ENCODE measurements around the gene PCDHB12.
"Not testable (repeated sequence)": the region's sequence is repeated elsewhere in the genome, so short reads cannot be mapped to it uniquely, and the experiment has no call there.

Gene PCDHB12

DNA sequence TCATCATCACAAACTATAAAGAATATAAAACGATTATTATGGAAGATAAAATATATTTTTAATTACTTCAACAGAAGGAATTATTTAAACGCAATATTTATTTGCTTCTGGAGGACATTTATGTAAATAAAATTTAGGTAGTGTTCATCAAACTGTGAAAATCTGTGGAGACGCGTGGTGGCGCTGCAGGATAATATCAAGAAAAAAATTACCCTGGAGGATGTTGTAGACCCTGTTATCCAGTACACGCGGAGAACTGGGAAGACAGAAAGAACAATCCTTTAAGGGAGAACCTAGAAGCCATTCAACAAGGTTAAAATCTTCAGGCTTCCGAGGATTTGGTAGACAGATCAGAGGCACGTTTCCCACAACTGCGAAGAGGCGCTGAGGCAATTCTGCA is at the start of gene PCDHB12:
PCDHB12 (plus strand) TSS at position 242 of the 400 bp plus-strand sequence. CDS start 189 bp downstream, outside the sequence.
- DNase-seq (ENCODE audit: low read depth in 1 of 2, low spot score in 1 of 2) = peak in 1 of 2 experiments; percentile 77
- no peak for TF ChIP-seq JUND (IDR thresholded peaks at IDR 0.05; ENCODE audit: low read depth)
- in situ Hi-C loops (cut with HindIII; ENCODE audit: low pct_unique_long_range_greater_than_20kb, low sequenced_read_pairs) = no loop called here

- no peak for TF ChIP-seq JUND (IDR thresholded peaks at IDR 0.05; ENCODE audit: low read depth)
- DNase-seq (ENCODE audit: low read depth in 1 of 2, low spot score in 1 of 2) = peak; percentile 75 to 85
- in situ Hi-C loops (cut with HindIII; ENCODE audit: low pct_unique_long_range_greater_than_20kb, low sequenced_read_pairs) = no loop called here
Measured at GRCh38 chr5:141172381-141173204, 35.9 kb upstream of the PCDHB12 start, which contains the start of gene PCDHB7. Gene PCDHB7, plus strand, starts transcription at chr5:141172644. Its CDS starts 192 bp downstream, at chr5:141172836.

DNA sequence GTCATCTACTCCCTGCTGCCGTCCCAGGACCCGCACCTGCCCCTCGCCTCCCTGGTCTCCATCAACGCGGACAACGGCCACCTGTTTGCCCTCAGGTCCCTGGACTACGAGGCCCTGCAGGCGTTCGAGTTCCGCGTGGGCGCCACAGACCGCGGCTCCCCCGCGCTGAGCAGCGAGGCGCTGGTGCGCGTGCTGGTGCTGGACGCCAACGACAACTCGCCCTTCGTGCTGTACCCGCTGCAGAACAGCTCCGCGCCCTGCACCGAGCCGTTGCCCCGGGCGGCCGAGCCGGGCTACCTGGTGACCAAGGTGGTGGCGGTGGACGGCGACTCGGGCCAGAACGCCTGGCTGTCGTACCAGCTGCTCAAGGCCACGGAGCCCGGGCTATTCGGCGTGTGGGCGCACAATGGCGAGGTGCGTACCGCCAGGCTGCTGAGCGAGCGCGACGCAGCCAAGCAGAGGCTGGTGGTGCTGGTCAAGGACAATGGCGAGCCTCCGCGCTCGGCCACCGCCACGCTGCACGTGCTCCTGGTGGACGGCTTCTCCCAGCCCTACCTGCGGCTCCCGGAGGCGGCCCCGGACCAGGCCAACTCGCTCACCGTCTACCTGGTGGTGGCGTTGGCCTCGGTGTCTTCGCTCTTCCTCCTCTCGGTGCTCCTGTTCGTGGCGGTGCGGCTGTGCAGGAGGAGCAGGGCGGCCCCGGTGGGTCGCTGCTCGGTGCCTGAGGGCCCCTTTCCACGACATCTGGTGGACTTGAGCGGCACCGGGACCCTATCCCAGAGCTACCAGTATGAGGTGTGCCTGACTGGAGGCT is 34.0 kb upstream of the PCDHB12 start:
- in situ Hi-C loops (cut with HindIII; ENCODE audit: low pct_unique_long_range_greater_than_20kb, low sequenced_read_pairs); DNase-seq (ENCODE audit: low read depth in 1 of 2, low spot score in 1 of 2): not testable (repeated sequence)

DNA sequence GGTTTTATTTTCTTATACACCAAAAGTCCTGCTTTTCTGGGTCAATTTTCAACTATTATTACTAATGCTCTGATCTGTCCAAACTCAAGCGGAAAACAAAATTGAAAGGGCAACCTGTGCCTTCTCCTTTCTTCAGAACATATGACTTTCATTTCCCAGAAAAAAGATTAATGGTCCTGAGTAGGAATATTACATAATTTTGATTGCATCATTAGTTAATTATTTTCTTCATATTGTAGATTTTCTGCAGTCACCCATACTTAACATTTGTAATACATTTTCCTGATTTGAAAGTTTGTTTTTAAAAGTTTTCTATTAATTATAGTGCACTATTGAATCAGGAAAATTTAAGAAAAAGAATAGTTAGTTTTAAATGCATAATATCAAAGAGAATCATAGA is 32.6 kb upstream of the PCDHB12 start:
- no peak for DNase-seq (ENCODE audit: low read depth in 1 of 2, low spot score in 1 of 2)
- TF ChIP-seq JUND (IDR thresholded peaks at IDR 0.05; ENCODE audit: low read depth) = no peak
- in situ Hi-C loops (cut with HindIII; ENCODE audit: low pct_unique_long_range_greater_than_20kb, low sequenced_read_pairs) = no loop called here

DNA sequence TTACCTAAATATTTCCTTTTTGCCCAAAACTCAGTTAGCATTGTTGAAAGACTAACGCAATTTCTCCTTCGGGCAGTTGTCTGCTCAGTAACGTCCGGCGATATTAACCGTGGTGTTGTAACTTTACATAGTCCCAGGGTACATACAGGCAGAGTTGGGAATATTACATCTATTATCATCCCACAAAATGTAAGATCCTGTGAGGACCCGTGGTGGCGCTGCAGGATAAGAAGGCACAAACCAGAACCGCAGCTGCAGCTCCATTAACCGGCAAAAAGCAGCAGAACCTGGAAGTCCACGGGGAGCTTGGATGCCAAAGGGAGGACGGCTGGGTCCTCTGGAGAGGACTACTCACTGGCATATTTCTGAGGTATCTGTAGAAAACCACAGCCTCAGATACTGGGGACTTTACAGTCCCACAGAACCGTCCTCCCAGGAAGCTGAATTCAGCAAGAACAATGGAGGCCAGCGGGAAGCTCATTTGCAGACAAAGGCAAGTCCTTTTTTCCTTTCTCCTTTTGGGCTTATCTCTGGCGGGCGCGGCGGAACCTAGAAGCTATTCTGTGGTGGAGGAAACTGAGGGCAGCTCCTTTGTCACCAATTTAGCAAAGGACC is 30.8 kb upstream of the PCDHB12 start, which contains the start of gene PCDHB8:
PCDHB8 (plus strand) TSS at position 214 of the 615 bp plus-strand sequence; CDS start at position 459, 245 bp downstream.
- in situ Hi-C loops (cut with HindIII; ENCODE audit: low pct_unique_long_range_greater_than_20kb, low sequenced_read_pairs) = not testable (repeated sequence)
- DNase-seq (ENCODE audit: low read depth in 1 of 2, low spot score in 1 of 2) = peak; percentile 80 to 87

DNA sequence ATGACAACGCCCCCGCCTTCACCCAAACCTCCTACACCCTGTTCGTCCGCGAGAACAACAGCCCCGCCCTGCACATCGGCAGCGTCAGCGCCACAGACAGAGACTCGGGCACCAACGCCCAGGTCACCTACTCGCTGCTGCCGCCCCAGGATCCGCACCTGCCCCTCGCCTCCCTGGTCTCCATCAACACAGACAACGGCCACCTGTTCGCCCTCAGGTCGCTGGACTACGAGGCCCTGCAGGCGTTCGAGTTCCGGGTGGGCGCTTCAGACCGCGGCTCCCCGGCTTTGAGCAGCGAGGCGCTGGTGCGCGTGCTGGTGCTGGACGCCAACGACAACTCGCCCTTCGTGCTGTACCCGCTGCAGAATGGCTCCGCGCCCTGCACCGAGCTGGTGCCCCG is 29.1 kb upstream of the PCDHB12 start:
- in situ Hi-C loops (cut with HindIII; ENCODE audit: low pct_unique_long_range_greater_than_20kb, low sequenced_read_pairs); DNase-seq (ENCODE audit: low read depth in 1 of 2, low spot score in 1 of 2): not testable (repeated sequence)

- DNase-seq (ENCODE audit: low read depth in 1 of 2, low spot score in 1 of 2); in situ Hi-C loops (cut with HindIII; ENCODE audit: low pct_unique_long_range_greater_than_20kb, low sequenced_read_pairs): not testable (repeated sequence)
Measured at GRCh38 chr5:141179876-141180275, 28.6 kb upstream of the PCDHB12 start.

DNA sequence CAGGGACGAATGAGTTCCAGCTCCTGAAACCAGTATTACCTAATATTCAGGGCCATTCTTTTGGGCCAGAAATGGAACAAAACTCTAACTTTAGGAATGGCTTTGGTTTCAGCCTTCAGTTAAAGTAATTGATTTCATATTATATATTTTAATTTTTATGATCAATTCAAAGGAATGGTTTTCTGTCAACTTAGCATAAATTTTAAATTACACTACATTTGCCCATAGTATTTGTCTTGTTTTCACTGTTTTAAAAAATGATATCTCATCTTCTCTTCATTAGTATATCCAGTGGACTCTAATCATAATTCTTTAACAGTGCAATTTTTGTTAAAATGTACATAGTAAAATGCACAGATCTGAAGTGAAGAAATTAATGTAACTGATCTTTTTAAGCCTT is 28.2 kb upstream of the PCDHB12 start:
- in situ Hi-C loops (cut with HindIII; ENCODE audit: low pct_unique_long_range_greater_than_20kb, low sequenced_read_pairs) = no loop called here
- TF ChIP-seq JUND (IDR thresholded peaks at IDR 0.05; ENCODE audit: low read depth) = no peak
- DNase-seq (ENCODE audit: low read depth in 1 of 2, low spot score in 1 of 2) = no peak

DNA sequence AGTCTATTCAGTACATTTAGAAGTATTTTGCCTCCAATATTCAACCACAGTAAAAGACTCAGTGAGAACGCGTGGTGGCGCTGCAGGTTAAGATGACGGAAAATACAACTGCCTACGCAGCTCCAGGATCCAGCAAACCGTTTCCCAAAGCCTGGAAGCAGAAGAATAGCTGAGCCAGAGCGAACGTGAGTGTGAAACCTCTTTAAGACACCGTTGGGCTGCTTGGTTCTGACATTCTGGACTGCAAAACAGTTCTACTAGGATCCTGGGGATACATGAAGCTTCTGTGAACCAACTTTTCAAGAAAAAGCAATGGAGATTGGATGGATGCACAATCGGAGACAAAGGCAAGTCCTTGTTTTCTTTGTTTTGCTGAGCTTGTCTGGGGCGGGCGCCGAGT is 26.3 kb upstream of the PCDHB12 start, which contains the start of gene PCDHB16:
PCDHB16 (plus strand) TSS at position 140 of the 400 bp plus-strand sequence; CDS start at position 313, 173 bp downstream.
- peak; percentile 59 to 71 for DNase-seq (ENCODE audit: low read depth in 1 of 2, low spot score in 1 of 2)
- in situ Hi-C loops (cut with HindIII; ENCODE audit: low pct_unique_long_range_greater_than_20kb, low sequenced_read_pairs) = no loop called here
- TF ChIP-seq JUND (IDR thresholded peaks at IDR 0.05; ENCODE audit: low read depth) = no peak

DNA sequence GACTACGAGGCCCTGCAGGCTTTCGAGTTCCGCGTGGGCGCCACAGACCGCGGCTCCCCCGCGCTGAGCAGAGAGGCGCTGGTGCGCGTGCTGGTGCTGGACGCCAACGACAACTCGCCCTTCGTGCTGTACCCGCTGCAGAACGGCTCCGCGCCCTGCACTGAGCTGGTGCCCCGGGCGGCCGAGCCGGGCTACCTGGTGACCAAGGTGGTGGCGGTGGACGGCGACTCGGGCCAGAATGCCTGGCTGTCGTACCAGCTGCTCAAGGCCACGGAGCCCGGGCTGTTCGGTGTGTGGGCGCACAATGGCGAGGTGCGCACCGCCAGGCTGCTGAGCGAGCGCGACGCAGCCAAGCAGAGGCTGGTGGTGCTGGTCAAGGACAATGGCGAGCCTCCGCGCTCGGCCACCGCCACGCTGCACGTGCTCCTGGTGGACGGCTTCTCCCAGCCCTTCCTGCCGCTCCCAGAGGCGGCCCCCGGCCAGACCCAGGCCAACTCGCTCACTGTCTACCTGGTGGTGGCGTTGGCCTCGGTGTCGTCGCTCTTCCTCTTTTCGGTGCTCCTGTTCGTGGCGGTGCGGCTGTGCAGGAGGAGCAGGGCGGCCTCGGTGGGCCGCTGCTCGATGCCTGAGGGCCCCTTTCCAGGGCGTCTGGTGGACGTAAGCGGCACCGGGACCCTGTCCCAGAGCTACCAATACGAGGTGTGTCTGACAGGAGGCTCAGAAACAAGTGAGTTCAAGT is 24.2 kb upstream of the PCDHB12 start:
- DNase-seq (ENCODE audit: low read depth in 1 of 2, low spot score in 1 of 2); in situ Hi-C loops (cut with HindIII; ENCODE audit: low pct_unique_long_range_greater_than_20kb, low sequenced_read_pairs): not testable (repeated sequence)

- in situ Hi-C loops (cut with HindIII; ENCODE audit: low pct_unique_long_range_greater_than_20kb, low sequenced_read_pairs) = no loop called here
- DNase-seq (ENCODE audit: low read depth in 1 of 2, low spot score in 1 of 2) = peak; percentile 84 to 91
Measured at GRCh38 chr5:141186897-141187512, 21.5 kb upstream of the PCDHB12 start, which contains the start of gene PCDHB9. Gene PCDHB9, plus strand, starts transcription at chr5:141187161. Its CDS starts 158 bp downstream, at chr5:141187319.

GRCh38 chr5:141188682-141189081 is 19.8 kb upstream of the PCDHB12 start:
- DNase-seq (ENCODE audit: low read depth in 1 of 2, low spot score in 1 of 2); in situ Hi-C loops (cut with HindIII; ENCODE audit: low pct_unique_long_range_greater_than_20kb, low sequenced_read_pairs): not testable (repeated sequence)

More at GRCh38 chr5:141186897-141187512, 21.5 kb upstream of the PCDHB12 start, which contains the start of gene PCDHB9:
- no peak for TF ChIP-seq JUND (IDR thresholded peaks at IDR 0.05; ENCODE audit: low read depth)

GRCh38 chr5:141189131-141189530 is 19.4 kb upstream of the PCDHB12 start:
- in situ Hi-C loops (cut with HindIII; ENCODE audit: low pct_unique_long_range_greater_than_20kb, low sequenced_read_pairs); DNase-seq (ENCODE audit: low read depth in 1 of 2, low spot score in 1 of 2): not testable (repeated sequence)
